GM18508 (cell line): ENCODE data around the gene ANKLE1.

Experiments used
- ATAC-seq: cut with Tn5 transposase; IDR thresholded peaks from one replicate; pipeline ENCODE4 v1.9.1; 2021; ENCODE audit warnings: moderate number of reproducible peaks; ENCODE audit not compliant: insufficient read depth, unreplicated experiment

Gene ANKLE1

GRCh38 chr19:17304386-17305215 is 22.9 kb downstream of the ANKLE1 start:
- ATAC-seq: no peak

GRCh38 chr19:17305216-17305516 is 23.5 kb downstream of the ANKLE1 start:
- no peak for ATAC-seq

- peak; percentile 70 for ATAC-seq
These were observed 24.0 kb downstream of the ANKLE1 start, which contains the start of gene MRPL34 for GRCh38 chr19:17305517-17306284. MRPL34 (plus strand) TSS chr19:17305872; CDS start chr19:17305893, 21 bp downstream.

- ATAC-seq: no peak
These were observed 24.6 kb downstream of the ANKLE1 start for GRCh38 chr19:17306285-17306714.

- ATAC-seq: no peak
These were observed 26.2 kb downstream of the ANKLE1 start for GRCh38 chr19:17307876-17308377.

GRCh38 chr19:17309198-17309964 is 27.7 kb downstream of the ANKLE1 start, which contains the start of gene DDA1:
DDA1 (plus strand) TSS chr19:17309563; CDS start chr19:17309655, 92 bp downstream.
- peak; percentile 31 for ATAC-seq

GRCh38 chr19:17309965-17310461 is 28.3 kb downstream of the ANKLE1 start:
- no peak for ATAC-seq

- ATAC-seq: no peak
These were observed 29.9 kb downstream of the ANKLE1 start for GRCh38 chr19:17311455-17312188.

- no peak for ATAC-seq
These were observed 30.8 kb downstream of the ANKLE1 start for GRCh38 chr19:17312189-17313113.

- ATAC-seq: no peak
These were observed 32.4 kb downstream of the ANKLE1 start for GRCh38 chr19:17314007-17314593.

GRCh38 chr19:17318966-17319365 is 37.3 kb downstream of the ANKLE1 start:
- no peak for ATAC-seq

GRCh38 chr19:17319473-17320238 is 38.0 kb downstream of the ANKLE1 start:
- ATAC-seq: no peak

GRCh38 chr19:17320435-17320834 is 38.7 kb downstream of the ANKLE1 start:
- no peak for ATAC-seq

GRCh38 chr19:17321655-17322489 is 40.2 kb downstream of the ANKLE1 start:
- ATAC-seq: no peak

GRCh38 chr19:17322854-17323253 is 41.2 kb downstream of the ANKLE1 start:
- no peak for ATAC-seq

- ATAC-seq: no peak
These were observed 41.7 kb downstream of the ANKLE1 start for GRCh38 chr19:17323300-17323963.
